Fibroblast of lung (primary cell): ENCODE measurements around the gene PTPRS. TPM values are rescaled to one million over a fixed set of nuclear protein-coding genes. Genes with fewer than 3 reads are reported as not detected.

Experiments
- DNase-seq, 2 donors: peaks; one replicate each; pipeline versions ENCODE4 v3.0.0 to v3.0.0-alpha.2; 2010; ENCODE audit warnings: low read depth in 2 of 2
- H2AFZ ChIP-seq: 2 replicates; pipeline ENCODE4 v1.5.1; 2012; ENCODE audit warnings: low read length, control low read depth, inconsistent platforms
- H3K27ac ChIP-seq: 2 replicates; pipeline ENCODE4 v1.5.1; 2011; ENCODE audit warnings: low read length, control low read depth; ENCODE audit not compliant: insufficient read depth
- H3K27me3 ChIP-seq: 2 replicates; pipeline ENCODE4 v1.5.1; 2011; ENCODE audit warnings: mild to moderate bottlenecking, low read length; ENCODE audit not compliant: control insufficient read depth, insufficient read depth
- H3K36me3 ChIP-seq: 2 replicates; pipeline ENCODE4 v1.5.1; 2011; ENCODE audit warnings: low read length; ENCODE audit not compliant: control insufficient read depth, insufficient read depth
- H3K4me1 ChIP-seq: 2 replicates; pipeline ENCODE4 v1.5.1; 2011; ENCODE audit warnings: low read length; ENCODE audit not compliant: control insufficient read depth, insufficient read depth; ENCODE audit errors: extremely low read depth
- H3K4me2 ChIP-seq: 2 replicates; pipeline ENCODE4 v1.5.1; 2011; ENCODE audit warnings: low read length, control low read depth; ENCODE audit not compliant: insufficient read depth; ENCODE audit errors: extremely low read depth
- H3K4me3 ChIP-seq, 4 experiments: fragments of 200-600 bp in 1 of 4; sonication (generic) in 1 of 4; replicated peaks in 1 of 4; 2 replicates each; pipeline ENCODE4 v1.5.1; 2011 to 2016; ENCODE audit warnings: low read length in 4 of 4, low read depth in 3 of 4, mild to moderate bottlenecking in 3 of 4, control low read depth in 2 of 4, inconsistent platforms in 1 of 4, mixed read lengths in 1 of 4; ENCODE audit not compliant: insufficient read depth in 1 of 4; ENCODE audit errors: control extremely low read depth in 1 of 4
- H3K79me2 ChIP-seq: 2 replicates; pipeline ENCODE4 v1.5.1; 2012; ENCODE audit warnings: mild to moderate bottlenecking, low read length, inconsistent platforms; ENCODE audit not compliant: control insufficient read depth, insufficient read depth
- H3K9ac ChIP-seq: 2 replicates; pipeline ENCODE4 v1.5.1; 2011; ENCODE audit warnings: mild to moderate bottlenecking, low read length, control low read depth; ENCODE audit not compliant: insufficient read depth
- H3K9me3 ChIP-seq: 2 replicates; pipeline ENCODE4 v1.5.1; 2012; ENCODE audit warnings: low read depth, low read length; ENCODE audit not compliant: control insufficient read depth, insufficient read depth
- H4K20me1 ChIP-seq: 2 replicates; pipeline ENCODE4 v1.5.1; 2011; ENCODE audit warnings: low read length; ENCODE audit not compliant: control insufficient read depth, insufficient read depth; ENCODE audit errors: extremely low read depth
- EZH2 ChIP-seq: IDR thresholded peaks from 2 replicates; pipeline ENCODE4 v1.5.1; 2012; ENCODE audit warnings: low read length, control low read depth, mild to moderate bottlenecking; ENCODE audit errors: missing control alignments
- polyA plus RNA-seq, 2 donors: library from polyadenylated mRNA; depleted of rRNA in 1 of 2; stranded (reverse) in 1 of 2; unstranded in 1 of 2; fragments of >200 nt; gene quantifications; 2 replicates each; pipeline ENCODE4 v1.2.1, GENCODE V29; 2011 to 2012; ENCODE audit warnings: missing spikeins in 1 of 2
- total RNA-seq: library from RNA; depleted of rRNA; stranded (reverse); fragments of >200 nt; gene quantifications from 2 replicates; pipeline ENCODE4 v1.2.1, GENCODE V29; 2014
- TF ChIP-seq, protein P1 (sequence below), 2 donors: IDR thresholded peaks in 1 of 2; conservative IDR thresholded peaks in 1 of 2; 1 replicate in 1 of 2; 2 replicates in 1 of 2; pipeline ENCODE4 v1.5.1; 2011 to 2012; ENCODE audit warnings: low read length in 2 of 2, control low read depth in 1 of 2, inconsistent platforms in 1 of 2, low read depth in 1 of 2, mild to moderate bottlenecking in 1 of 2

PTPRS gene
- total and polyA plus RNA-seq, 2 donors (not counting 1 experiment from before 2014, with no cell fraction given): 27.9 to 136 TPM

DNA sequence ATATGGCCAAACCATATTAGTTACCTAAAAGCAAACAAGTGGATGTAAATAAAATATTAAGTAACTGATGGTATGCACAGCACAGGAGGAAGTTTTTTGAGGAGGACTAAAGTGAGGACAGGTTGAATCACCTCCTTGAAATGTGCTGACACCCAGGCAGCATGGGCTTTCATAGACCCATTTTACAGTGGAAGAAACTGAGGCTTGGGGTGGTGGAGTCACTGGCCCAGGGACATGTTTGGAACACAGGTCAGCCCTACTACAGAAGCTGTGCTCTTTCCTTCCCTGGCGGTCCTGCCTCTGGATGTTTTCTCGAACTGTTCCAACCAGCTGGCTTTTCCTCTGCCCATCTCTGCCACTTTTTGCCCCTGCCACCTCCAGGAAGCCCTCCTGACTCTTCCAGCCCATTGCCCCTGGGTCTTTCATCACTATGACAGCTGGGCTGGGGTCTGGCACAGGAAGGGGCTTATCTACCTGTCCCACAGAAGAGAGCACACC lies 11.2 kb upstream of the PTPRS start:
- no peak for TF ChIP-seq EZH2
- TF ChIP-seq, protein P1, sequence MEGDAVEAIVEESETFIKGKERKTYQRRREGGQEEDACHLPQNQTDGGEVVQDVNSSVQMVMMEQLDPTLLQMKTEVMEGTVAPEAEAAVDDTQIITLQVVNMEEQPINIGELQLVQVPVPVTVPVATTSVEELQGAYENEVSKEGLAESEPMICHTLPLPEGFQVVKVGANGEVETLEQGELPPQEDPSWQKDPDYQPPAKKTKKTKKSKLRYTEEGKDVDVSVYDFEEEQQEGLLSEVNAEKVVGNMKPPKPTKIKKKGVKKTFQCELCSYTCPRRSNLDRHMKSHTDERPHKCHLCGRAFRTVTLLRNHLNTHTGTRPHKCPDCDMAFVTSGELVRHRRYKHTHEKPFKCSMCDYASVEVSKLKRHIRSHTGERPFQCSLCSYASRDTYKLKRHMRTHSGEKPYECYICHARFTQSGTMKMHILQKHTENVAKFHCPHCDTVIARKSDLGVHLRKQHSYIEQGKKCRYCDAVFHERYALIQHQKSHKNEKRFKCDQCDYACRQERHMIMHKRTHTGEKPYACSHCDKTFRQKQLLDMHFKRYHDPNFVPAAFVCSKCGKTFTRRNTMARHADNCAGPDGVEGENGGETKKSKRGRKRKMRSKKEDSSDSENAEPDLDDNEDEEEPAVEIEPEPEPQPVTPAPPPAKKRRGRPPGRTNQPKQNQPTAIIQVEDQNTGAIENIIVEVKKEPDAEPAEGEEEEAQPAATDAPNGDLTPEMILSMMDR (conservative IDR thresholded peaks at IDR 0.05 in 1 of 2, IDR thresholded peaks at IDR 0.05 in 1 of 2; ENCODE audit: low read depth in 1 of 2, low read length in 2 of 2): no peak
- Histone ChIP-seq H3K79me2 (no peaks in the 10 kb centered on the region), H3K9me3 (no peaks in the 10 kb centered on the region), H3K4me2 (no peak overlapping the region), H3K27ac (no peak overlapping the region), H3K27me3 (no peaks in the 10 kb centered on the region), H3K4me1 (no peaks in the 10 kb centered on the region), H4K20me1 (no peaks in the 10 kb centered on the region), H3K9ac (no peak overlapping the region), H2AFZ (no peak overlapping the region), H3K36me3 (no peaks in the 10 kb centered on the region), H3K4me3 (no peak overlapping the region)
- no peak for DNase-seq

DNA sequence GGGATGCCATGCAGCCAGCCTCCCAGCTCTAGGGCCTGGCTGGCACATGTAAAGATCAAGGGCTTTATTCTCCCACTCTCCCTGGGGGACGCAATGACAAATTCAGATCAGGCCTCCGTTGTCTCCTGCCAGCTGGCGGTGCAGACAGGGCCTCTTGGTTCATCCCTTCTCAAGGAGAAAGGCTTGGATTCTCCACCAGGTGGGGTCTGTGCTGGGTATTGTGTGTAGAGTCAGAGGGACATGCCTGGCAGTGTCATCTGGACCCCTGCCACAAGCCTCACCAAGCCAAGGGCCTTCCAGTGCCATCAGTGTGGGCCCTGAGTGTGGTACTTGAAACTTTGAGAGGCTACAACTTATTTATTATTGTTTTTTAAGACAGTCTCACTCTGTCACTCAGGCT lies 8.4 kb upstream of the PTPRS start:
- TF ChIP-seq, protein P1 (conservative IDR thresholded peaks at IDR 0.05 in 1 of 2, IDR thresholded peaks at IDR 0.05 in 1 of 2; ENCODE audit: low read depth in 1 of 2, low read length in 2 of 2): no peak
- no peak for TF ChIP-seq EZH2
- no peaks in the 10 kb centered on the region for H3K79me2 ChIP-seq
- DNase-seq: no peak
- H3K9me3 ChIP-seq: no peaks in the 10 kb centered on the region
- H3K4me2 ChIP-seq: no peak overlapping the region
- H3K4me1 ChIP-seq: no peaks in the 10 kb centered on the region
- no peaks in the 10 kb centered on the region for H3K36me3 ChIP-seq
- no peaks in the 10 kb centered on the region for H4K20me1 ChIP-seq
- no peak overlapping the region for H3K4me3 ChIP-seq
- H2AFZ ChIP-seq: no peak overlapping the region
- no peaks in the 10 kb centered on the region for H3K27me3 ChIP-seq
- no peak overlapping the region for H3K9ac ChIP-seq
- H3K27ac ChIP-seq: no peak overlapping the region

DNA sequence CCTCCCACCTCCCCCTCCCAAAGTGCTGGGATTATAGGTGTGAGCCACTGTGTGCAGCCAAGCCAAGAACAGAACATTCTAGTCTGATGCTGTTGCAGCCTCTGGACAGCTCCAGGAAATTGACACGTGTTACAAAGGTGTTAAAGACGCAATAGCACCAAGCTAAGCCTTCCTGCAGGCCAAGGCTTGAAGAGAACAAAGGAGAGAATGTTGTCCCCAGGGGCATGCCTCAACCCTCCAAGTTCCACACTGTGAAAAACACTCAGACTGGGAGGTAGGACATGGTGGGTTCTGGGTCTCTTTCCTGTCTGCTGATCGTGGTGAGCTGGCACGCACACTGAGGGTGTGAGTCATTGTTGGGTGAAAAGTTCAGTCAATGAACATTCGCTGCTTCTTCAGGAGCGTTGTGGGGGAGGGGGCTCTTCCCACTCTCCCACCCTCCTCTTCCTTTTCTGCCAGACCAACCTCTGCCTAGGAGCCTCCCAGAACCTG lies 5.3 kb upstream of the PTPRS start:
- TF ChIP-seq, protein P1 (conservative IDR thresholded peaks at IDR 0.05 in 1 of 2, IDR thresholded peaks at IDR 0.05 in 1 of 2; ENCODE audit: low read depth in 1 of 2, low read length in 2 of 2): no peak
- H3K9ac ChIP-seq: no peak overlapping the region
- no peak overlapping the region for H3K4me3 ChIP-seq
- H3K27me3 ChIP-seq: no peaks in the 10 kb centered on the region
- H3K27ac ChIP-seq: no peak overlapping the region
- no peaks in the 10 kb centered on the region for H3K9me3 ChIP-seq
- peak overlapping the region; percentile 35 for H3K4me2 ChIP-seq
- DNase-seq: peak; percentile 33 to 84
- H3K79me2 ChIP-seq: no peaks in the 10 kb centered on the region
- H3K36me3 ChIP-seq: no peaks in the 10 kb centered on the region
- no peaks in the 10 kb centered on the region for H4K20me1 ChIP-seq
- no peaks in the 10 kb centered on the region for H3K4me1 ChIP-seq
- H2AFZ ChIP-seq: no peak overlapping the region
